GM19372 (cell line): Measurements from ENCODE around the gene PRCD.
"Not testable (repeated sequence)": the region's sequence is repeated elsewhere in the genome, so short reads cannot be mapped to it uniquely, and the experiment has no call there.

Source experiments
- ATAC-seq: cut with Tn5 transposase; IDR thresholded peaks from one replicate; pipeline ENCODE4 v1.9.1; 2021; ENCODE audit warnings: mild to moderate bottlenecking, low read depth, moderate library complexity; ENCODE audit not compliant: unreplicated experiment

Gene PRCD

DNA sequence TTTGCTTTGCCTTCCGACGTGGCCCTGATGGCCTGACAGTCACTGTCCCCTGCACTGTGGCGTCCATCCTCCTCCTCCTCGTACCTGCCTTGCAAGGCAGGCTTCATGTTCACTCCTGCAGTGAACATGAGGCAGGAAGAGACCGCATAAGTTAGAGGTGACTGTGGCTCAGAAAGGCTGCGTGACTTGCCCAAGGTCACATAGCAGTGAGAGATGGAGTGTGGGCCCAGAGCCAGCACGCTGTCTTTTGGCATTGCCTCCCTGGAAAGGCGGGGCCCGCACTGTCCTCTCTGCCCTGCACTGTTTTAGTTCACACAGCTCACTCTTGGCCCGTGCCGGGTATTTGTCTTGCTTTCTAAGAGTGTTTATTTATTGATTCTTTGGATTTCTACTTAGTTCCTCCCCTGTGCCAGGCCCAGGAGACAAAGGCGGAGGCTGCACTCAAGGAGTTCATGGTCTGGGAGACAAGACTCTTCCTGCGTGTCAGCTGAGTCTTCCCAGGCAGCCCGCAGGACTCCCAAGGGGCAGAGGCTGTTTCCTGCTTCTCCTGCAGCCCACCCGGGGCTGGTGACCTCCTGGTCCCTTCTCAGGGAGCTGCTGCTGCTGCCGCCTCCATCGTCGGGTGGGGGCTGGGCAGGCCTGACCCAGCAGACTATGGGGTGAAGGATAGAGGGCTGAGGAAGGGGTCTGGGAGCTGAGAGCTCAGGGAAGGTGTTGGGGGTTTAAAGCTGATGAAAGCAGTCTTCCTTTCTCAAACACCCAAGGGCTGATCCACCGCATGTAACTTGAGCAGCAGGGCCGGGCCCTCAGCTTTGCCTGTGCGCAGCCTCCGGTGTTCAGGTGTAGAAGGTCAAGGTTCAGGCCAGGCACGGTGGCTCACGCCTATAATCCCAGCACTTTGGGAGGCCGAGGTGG is 15.0 kb upstream of the PRCD start:
- ATAC-seq = no peak

GRCh38 chr17:76525513-76525833 is 14.4 kb upstream of the PRCD start:
- not testable (repeated sequence) for ATAC-seq

DNA sequence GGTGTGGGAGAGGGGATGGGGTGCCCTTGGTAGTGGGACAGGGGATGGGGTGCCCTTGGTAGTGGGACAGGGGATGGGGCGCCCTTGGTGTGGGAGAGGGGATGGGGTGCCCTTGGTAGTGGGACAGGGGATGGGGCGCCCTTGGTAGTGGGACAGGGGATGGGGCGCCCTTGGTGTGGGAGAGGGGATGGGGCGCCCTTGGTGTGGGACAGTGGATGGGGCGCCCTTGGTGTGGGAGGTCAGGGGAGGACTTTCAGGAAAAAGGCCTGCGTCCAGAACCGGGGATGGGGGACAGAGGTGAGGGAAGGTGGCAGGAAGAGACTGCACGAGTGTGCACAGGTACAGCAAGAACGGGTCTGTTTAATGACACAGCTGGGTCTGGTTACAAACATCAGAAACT is 12.8 kb upstream of the PRCD start:
- ATAC-seq = not testable (repeated sequence)

DNA sequence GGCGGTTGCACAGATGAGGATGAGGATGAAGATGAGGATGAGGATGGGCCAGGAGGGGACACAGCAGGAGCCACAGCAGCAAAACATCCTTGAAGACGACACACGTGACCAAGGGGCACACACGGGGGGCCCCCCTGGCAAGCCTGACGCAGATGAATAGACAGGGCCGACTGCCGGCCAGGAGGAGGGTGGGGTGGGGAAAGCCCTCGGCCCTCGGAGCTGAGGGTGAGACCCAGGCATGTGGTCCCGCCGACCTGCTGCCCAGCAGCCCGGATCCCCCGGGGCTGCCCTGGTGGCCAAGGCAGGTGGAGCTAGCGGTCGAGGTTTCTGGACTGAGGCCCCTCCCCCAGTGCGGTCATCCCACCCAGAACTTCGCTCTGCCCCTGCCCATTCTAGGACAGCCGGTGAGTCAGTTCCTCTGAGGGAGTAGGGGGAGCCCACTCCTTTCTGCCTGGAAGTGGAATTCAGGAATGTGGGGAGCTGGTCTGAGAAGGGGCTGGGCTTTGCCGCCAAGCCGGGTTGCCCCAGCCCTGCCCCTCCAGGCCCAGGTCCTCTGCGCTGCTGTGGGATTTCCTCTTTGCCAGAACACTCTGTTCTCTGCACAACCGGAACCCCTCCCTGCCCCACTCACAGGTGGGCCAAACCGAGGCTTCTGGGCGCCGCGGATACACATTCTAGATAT is 12.3 kb upstream of the PRCD start:
- ATAC-seq = no peak

DNA sequence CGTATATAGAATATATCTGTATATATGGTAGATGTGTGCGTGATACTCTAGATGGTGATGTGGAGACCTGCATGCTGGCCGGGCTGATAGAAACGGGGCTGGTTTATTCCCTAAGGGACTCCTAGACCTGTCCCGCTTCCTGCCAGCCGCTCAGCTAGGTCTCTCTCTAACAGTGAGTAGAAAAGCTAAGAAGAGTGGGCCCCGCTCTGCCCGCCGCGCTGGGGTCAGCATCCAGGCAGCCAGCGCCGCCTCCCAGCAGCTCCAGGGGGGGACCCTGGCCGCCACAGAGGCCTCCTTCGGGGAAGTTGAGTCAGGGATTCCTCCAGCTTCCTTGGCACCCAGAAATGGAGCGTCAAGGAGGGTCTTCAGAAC is 11.7 kb upstream of the PRCD start:
- ATAC-seq = no peak

DNA sequence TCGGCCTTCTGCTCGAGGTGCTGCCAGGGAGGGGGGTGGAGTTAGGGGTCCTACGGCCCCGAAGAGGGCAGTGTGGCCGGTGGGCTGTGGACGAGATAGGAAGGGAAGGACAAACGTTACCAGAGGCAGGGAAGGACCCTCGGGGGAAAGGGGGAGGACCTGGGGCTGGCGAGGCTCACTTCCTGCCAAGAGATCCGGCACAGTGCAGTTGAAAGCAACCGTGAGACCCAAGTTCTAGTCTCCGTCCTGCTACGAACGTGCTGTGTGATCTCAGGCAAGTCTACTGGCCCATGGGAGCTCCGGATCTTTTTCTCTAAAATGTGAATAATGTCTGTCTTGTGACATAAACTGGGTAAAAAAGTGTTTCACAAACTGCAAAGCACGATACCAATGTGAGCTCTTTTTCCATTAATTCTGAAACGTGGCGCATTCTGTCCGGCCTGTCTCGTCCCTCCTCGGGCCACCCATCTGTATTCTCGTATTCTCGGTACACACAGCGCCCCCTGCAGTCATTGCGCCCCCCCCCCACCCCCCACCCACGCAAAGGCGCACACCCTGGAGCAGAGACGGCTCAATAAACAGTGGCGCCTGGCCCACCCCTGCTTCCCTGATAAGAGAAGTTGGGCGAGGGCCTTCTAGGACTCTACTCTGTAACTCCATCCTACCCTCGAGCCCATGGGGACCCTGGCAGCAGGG is 11.2 kb upstream of the PRCD start:
- no peak for ATAC-seq

GRCh38 chr17:76529224-76530094 is 10.4 kb upstream of the PRCD start:
- ATAC-seq = no peak

DNA sequence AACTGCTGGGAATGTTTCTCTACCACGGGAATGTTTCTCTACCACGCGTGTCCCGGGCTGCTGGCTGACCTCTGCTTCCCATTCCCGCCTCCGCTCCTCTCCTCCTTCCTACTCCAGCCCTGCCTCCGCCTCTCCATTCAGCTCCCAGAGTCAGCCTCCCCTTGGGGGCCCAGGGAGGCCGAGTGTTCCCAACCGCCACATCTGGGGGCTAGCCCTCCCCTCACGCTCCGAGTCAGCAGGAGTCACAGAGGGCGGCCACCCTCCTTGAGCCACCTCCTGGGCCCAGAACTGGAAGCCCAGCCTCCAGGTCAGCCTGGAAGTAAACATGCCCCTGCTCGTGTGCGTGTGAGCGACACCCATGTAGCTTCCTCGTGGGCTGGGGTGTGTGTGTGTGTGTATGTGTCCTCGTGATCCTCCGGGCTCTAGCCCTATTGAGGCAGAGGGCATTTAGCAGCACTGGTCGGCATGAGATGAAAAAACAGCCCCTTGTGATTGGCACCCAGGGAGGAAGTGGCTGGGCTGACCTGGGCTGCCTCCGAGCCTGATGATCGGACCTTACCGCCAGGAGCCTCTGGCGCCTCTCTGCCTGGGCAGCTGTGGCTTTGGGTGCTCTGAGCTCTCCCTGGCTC is 9.6 kb upstream of the PRCD start:
- ATAC-seq = no peak

DNA sequence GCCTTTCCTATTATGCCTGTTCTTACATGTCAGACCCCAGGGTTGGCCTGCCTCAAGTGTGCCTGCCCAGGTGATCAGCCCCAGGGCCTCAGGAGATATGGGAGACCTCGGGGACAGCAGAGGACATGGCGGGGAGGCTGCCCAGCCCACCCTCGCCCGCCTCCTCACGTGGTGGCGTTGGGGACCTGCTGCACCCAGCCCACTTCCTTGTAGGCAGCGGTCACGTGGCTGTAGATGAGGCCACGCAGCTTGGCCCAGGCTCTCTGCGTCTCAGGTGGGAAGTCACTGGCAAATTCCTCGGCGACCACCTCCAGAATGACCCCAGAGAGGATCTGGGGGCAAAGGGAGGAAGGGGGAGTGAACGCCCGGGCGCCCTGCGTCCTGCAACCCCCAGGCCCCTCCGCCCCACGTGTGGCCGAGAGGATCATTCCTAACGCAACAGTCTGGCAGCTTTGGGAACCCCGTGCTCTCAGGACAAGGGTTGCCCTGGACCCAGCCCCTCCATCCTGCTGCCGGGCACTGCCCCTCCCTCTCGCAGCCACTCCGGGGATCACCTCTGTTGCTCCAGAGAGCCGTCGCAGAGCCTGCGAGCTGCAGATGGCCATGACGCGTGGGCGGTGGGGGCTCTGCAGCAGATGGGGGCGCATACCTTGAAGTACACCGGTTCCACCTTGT is 8.9 kb upstream of the PRCD start:
- ATAC-seq = no peak

DNA sequence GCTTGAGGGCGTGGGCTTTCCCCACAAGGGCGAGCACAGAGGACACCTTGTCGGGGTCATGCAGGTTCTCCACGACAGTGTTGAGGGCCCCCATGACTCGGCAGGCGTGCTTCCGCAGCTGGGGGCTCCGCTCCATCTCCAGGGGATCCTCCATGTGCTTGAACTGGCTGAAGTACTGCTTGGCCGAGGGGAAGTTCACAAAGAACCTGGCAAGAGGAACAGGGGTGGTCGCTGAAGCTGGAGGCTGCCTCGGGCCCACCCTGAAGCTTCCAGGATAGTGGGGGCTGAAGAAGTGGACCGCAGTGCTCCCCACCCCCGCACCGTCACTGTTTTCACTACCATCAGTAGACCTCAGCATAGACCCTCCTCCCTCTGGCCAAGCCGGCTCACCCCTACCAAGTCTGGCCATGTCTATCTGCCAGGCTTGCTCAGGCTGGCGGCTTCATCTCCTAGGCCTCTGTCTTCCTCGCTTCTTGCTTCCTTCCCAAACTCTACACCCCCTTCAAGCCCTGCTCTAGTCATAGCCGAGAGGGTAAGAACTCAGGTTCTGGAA is 8.3 kb upstream of the PRCD start:
- no peak for ATAC-seq

- no peak for ATAC-seq
Measured at GRCh38 chr17:76532072-76532651, 7.7 kb upstream of the PRCD start.

DNA sequence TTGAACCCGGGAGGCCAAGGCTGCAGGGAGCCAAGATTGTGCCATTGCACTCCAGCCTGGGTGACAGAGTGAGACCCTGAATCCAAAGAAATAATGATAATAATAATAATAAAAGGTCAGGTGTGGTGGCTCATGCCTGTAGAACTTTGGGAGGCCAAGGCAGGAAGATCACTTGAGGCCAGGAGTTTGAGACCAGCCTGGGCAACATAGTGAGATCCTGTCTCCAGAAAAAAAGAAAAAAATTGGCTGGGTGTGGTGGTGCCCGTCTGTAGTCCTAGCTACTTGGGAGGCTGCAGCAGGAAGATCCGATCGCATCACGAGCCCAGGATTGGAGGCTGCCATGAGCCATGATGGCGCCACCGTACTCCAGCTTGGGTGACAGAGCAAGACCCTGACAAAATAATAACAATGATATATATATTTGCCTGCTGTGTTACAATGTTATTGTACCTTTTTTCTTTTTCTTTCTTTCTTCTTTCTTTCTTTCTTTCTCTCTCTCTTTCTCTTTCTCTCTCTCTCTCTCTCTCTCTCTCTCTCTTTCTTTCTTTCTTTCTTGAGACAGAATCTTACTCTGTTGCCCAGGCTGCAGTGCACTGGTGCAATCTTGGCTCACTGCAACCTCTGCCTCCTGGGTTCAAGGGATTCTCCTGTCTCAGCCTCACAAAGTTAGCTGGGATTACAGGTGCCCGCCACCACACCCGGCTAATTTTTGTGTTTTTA is 6.0 kb upstream of the PRCD start:
- not testable (repeated sequence) for ATAC-seq

GRCh38 chr17:76534831-76535732 is 4.8 kb upstream of the PRCD start:
- ATAC-seq = no peak

DNA sequence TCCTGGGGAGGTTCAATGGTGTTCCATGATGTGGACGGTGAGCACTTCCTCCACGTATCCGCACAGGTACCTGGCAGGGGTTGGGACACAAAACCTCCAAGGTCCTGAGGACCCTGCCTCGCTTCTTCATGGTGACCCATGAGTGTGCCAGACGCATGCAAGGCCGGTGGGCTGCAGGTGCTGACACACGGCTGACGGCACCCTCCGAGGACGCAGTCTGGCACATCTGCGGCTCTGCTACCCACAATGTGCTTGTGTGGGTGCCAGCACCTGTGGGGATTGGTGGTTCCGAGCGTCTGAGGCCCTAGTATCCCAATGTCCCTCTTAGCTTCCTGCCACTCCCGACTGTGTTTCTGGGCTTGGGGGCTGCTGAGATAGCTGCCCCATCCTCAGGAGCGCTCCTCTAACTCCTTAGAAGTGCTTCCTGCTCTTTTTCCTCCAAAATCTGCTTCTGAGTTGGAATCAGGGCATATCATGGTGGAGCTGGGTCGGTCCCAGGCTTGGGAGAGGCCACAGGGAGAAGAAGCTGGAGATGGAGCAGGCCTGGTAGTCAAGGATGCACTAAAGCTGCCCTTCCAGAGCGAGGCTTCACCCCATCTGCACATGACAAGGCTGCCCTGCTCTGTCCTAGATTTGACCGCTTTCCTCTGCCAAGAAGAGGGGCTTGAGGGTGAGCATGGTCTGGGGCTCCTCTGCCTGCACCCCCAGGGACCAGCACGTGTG is 3.9 kb upstream of the PRCD start:
- ATAC-seq = no peak

GRCh38 chr17:76536511-76537287 is 3.1 kb upstream of the PRCD start:
- no peak for ATAC-seq

DNA sequence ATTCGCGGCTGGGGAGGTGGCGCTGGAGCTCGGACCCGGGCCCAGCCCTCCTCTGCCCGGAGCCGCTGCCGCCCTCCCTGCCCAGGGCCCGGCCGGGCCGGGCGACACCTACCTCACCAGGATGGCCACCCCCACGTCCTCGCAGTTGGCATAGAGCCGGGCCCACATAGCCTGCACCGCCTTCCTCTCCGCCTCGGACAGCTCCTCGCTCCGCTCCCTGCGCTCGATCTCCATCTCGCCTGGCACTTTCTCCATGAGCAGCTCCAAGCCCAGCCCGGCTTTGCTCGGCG is 2.6 kb upstream of the PRCD start:
- ATAC-seq = no peak
